ENCODE results near the gene ZNF205.

DNA sequence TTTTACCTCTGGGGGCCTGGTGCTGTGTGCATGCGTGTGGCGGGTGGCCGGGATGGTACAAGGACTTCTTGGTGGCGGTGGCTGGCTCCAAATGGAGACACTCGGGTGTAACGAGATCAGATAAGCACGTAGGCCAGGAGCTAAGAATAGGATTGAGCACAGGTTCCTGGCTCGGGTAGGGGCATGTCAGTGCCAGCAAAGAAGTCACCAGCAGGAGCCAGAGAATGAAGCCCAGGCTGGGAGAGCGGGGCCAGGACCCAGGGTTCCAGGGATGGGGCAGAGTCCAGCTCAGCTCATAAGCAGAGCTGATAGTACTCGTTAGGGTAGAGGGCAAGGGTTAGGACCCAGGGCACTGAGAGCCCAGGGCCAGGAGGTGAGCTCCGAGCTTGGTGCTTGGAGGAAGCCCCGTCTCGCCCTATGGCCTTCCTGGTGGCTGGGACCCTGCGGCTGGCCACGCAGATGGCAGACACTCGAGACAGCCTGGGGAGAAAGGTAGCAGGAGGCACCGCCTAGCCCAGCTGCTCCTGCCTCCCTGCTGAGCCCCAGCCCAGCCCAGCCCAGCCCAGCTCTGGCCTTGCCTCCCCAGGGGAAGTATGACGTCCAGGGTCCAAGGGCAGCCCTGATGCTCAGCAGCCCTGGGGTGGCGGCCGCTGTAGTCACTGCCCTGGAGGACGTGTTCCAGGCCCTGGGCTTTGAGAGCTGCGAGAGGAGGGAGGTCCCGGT is 31.4 kb downstream of the ZNF205 start:
- TF ChIP-seq EZH2 (IDR thresholded peaks at IDR 0.05; ENCODE audit: borderline replicate concordance, insufficient read depth, low read depth, low read length, poor library complexity, severe bottlenecking), result no peak
- TF ChIP-seq, protein P1, sequence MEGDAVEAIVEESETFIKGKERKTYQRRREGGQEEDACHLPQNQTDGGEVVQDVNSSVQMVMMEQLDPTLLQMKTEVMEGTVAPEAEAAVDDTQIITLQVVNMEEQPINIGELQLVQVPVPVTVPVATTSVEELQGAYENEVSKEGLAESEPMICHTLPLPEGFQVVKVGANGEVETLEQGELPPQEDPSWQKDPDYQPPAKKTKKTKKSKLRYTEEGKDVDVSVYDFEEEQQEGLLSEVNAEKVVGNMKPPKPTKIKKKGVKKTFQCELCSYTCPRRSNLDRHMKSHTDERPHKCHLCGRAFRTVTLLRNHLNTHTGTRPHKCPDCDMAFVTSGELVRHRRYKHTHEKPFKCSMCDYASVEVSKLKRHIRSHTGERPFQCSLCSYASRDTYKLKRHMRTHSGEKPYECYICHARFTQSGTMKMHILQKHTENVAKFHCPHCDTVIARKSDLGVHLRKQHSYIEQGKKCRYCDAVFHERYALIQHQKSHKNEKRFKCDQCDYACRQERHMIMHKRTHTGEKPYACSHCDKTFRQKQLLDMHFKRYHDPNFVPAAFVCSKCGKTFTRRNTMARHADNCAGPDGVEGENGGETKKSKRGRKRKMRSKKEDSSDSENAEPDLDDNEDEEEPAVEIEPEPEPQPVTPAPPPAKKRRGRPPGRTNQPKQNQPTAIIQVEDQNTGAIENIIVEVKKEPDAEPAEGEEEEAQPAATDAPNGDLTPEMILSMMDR (IDR thresholded peaks at IDR 0.05), result no peak

All from B cell (primary cell).